ENCODE results near the gene SNTB2. TPM values are rescaled to one million over a fixed set of nuclear protein-coding genes. Genes with fewer than 3 reads are reported as not detected.
"Not testable (repeated sequence)": the region's sequence is repeated elsewhere in the genome, so short reads cannot be mapped to it uniquely, and the experiment has no call there.

SNTB2 gene
- total RNA-seq, 4 donors from 2014 or later = 39.1 to 137 (median 43.0) TPM

GRCh38 chr16:69143116-69143515, 43.8 kb upstream of the SNTB2 start:
- WGBS, 2 donors (ENCODE audit: low coverage in 1 of 2) = 71 to 79% methylated on average over 8 to 10 of the region's 11 CpGs
- no peak overlapping the region for H3K4me3 ChIP-seq
- H3K27ac ChIP-seq = no peak overlapping the region
- H3K36me3 ChIP-seq = peaks cover 0 to 91% of the 10 kb centered on the region in 2 donors
- H3K9me3 ChIP-seq = no peaks in the 10 kb centered on the region
- TF ChIP-seq EP300 (IDR thresholded peaks at IDR 0.05) (no peak), POLR2A (IDR thresholded peaks at IDR 0.05) (no peak), POLR2AphosphoS5 (IDR thresholded peaks at IDR 0.05) (no peak), CTCF (IDR thresholded peaks at IDR 0.05) (no peak)
- ATAC-seq = no peak
- H3K4me1 ChIP-seq = no peaks in the 10 kb centered on the region
- no peaks in the 10 kb centered on the region for H3K27me3 ChIP-seq

GRCh38 chr16:69145658-69146057, 41.3 kb upstream of the SNTB2 start:
- Histone ChIP-seq H3K27me3 (no peaks in the 10 kb centered on the region), H3K4me1 (no peaks in the 10 kb centered on the region), H3K27ac (no peak overlapping the region), H3K9me3 (no peaks in the 10 kb centered on the region), H3K4me3 (no peak overlapping the region), H3K36me3 (peaks cover 0 to 86% of the 10 kb centered on the region in 2 donors)
- TF ChIP-seq POLR2A (IDR thresholded peaks at IDR 0.05) (no peak), POLR2AphosphoS5 (IDR thresholded peaks at IDR 0.05) (no peak), CTCF (IDR thresholded peaks at IDR 0.05) (no peak), EP300 (IDR thresholded peaks at IDR 0.05) (no peak)
- ATAC-seq = no peak
- 63 to 100% methylated on average over 2 to 3 of the region's 4 CpGs for WGBS, 2 donors (ENCODE audit: low coverage in 1 of 2)

GRCh38 chr16:69149621-69150020, 37.3 kb upstream of the SNTB2 start:
- peaks cover 0 to 86% of the 10 kb centered on the region in 2 donors for H3K36me3 ChIP-seq
- H3K4me1 ChIP-seq, H3K9me3 ChIP-seq, H3K4me3 ChIP-seq, H3K27me3 ChIP-seq, ATAC-seq, H3K27ac ChIP-seq: not testable (repeated sequence)
- WGBS, 2 donors (ENCODE audit: low coverage in 1 of 2) = 90 to 100% methylated on average over 1 to 2 of the region's 9 CpGs

- peak; percentile 72 for ATAC-seq
- no peaks in the 10 kb centered on the region for H3K4me1 ChIP-seq
- no peaks in the 10 kb centered on the region for H3K9me3 ChIP-seq
- H3K27me3 ChIP-seq = no peaks in the 10 kb centered on the region
- 34 to 53% methylated on average over 3 to 16 of the region's 16 CpGs for WGBS, 2 donors (ENCODE audit: low coverage in 1 of 2)
- H3K36me3 ChIP-seq = peaks cover 0 to 86% of the 10 kb centered on the region in 2 donors
- TF ChIP-seq POLR2AphosphoS5 (IDR thresholded peaks at IDR 0.05) (no peak), CTCF (IDR thresholded peaks at IDR 0.05) (peak; percentile 81 to 87 (median 84)), EP300 (IDR thresholded peaks at IDR 0.05) (no peak), POLR2A (IDR thresholded peaks at IDR 0.05) (no peak)
- no peak overlapping the region for H3K4me3 ChIP-seq
- no peak overlapping the region for H3K27ac ChIP-seq
Observed at GRCh38 chr16:69150146-69150865, 36.7 kb upstream of the SNTB2 start.

GRCh38 chr16:69157196-69157595, 29.8 kb upstream of the SNTB2 start:
- ATAC-seq = no peak
- TF ChIP-seq CTCF (IDR thresholded peaks at IDR 0.05) (no peak), POLR2A (IDR thresholded peaks at IDR 0.05) (no peak), POLR2AphosphoS5 (IDR thresholded peaks at IDR 0.05) (no peak), EP300 (IDR thresholded peaks at IDR 0.05) (no peak)
- Histone ChIP-seq H3K27ac (no peak overlapping the region), H3K4me3 (no peak overlapping the region), H3K27me3 (no peaks in the 10 kb centered on the region), H3K36me3 (peaks cover 0 to 99% of the 10 kb centered on the region in 2 donors), H3K4me1 (no peaks in the 10 kb centered on the region), H3K9me3 (no peaks in the 10 kb centered on the region)
- 60 to 65% methylated on average over 1 to 2 of the region's 3 CpGs for WGBS, 2 donors (ENCODE audit: low coverage in 1 of 2)
